ENCODE data around the gene NEDD4L.

DNA sequence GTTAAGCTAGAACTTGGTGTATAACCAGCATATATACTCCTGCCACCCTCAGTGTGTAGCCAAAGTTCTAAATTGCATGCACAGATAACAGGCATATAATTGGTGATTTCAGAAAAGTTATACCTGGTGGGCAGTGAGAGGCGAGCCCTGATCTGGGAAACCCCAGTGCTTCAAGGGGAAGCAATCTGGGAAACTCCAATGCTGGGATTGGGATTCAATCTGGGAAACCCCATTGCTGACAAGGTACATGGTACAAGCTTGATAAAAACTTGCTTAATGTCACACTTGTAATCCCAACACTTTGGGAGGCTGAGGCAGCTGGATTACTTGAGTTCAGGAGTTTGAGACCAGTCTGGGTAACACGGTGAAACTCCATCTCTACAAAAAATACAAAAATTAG is 147.6 kb downstream of the NEDD4L start:
- TF ChIP-seq, protein P1, sequence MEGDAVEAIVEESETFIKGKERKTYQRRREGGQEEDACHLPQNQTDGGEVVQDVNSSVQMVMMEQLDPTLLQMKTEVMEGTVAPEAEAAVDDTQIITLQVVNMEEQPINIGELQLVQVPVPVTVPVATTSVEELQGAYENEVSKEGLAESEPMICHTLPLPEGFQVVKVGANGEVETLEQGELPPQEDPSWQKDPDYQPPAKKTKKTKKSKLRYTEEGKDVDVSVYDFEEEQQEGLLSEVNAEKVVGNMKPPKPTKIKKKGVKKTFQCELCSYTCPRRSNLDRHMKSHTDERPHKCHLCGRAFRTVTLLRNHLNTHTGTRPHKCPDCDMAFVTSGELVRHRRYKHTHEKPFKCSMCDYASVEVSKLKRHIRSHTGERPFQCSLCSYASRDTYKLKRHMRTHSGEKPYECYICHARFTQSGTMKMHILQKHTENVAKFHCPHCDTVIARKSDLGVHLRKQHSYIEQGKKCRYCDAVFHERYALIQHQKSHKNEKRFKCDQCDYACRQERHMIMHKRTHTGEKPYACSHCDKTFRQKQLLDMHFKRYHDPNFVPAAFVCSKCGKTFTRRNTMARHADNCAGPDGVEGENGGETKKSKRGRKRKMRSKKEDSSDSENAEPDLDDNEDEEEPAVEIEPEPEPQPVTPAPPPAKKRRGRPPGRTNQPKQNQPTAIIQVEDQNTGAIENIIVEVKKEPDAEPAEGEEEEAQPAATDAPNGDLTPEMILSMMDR (IDR thresholded peaks at IDR 0.05; ENCODE audit: low read depth, low read length, missing input control), result no peak
- no peak for TF ChIP-seq SP1 (IDR thresholded peaks at IDR 0.05)
- TF ChIP-seq RAD21 (IDR thresholded peaks at IDR 0.05), result no peak
- TF ChIP-seq, protein P2, sequence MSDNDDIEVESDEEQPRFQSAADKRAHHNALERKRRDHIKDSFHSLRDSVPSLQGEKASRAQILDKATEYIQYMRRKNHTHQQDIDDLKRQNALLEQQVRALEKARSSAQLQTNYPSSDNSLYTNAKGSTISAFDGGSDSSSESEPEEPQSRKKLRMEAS (IDR thresholded peaks at IDR 0.05), result no peak
- TF ChIP-seq, protein P3, sequence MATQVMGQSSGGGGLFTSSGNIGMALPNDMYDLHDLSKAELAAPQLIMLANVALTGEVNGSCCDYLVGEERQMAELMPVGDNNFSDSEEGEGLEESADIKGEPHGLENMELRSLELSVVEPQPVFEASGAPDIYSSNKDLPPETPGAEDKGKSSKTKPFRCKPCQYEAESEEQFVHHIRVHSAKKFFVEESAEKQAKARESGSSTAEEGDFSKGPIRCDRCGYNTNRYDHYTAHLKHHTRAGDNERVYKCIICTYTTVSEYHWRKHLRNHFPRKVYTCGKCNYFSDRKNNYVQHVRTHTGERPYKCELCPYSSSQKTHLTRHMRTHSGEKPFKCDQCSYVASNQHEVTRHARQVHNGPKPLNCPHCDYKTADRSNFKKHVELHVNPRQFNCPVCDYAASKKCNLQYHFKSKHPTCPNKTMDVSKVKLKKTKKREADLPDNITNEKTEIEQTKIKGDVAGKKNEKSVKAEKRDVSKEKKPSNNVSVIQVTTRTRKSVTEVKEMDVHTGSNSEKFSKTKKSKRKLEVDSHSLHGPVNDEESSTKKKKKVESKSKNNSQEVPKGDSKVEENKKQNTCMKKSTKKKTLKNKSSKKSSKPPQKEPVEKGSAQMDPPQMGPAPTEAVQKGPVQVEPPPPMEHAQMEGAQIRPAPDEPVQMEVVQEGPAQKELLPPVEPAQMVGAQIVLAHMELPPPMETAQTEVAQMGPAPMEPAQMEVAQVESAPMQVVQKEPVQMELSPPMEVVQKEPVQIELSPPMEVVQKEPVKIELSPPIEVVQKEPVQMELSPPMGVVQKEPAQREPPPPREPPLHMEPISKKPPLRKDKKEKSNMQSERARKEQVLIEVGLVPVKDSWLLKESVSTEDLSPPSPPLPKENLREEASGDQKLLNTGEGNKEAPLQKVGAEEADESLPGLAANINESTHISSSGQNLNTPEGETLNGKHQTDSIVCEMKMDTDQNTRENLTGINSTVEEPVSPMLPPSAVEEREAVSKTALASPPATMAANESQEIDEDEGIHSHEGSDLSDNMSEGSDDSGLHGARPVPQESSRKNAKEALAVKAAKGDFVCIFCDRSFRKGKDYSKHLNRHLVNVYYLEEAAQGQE (IDR thresholded peaks at IDR 0.05), result no peak

Measured in liver (tissue), 3 donors.